GM19351 (cell line): ENCODE data around the gene MAX.
A peak's percentile ranks its signal among the peaks of the same experiment; 100 is the strongest.
"Not testable (repeated sequence)": the region's sequence is repeated elsewhere in the genome, so short reads cannot be mapped to it uniquely, and the experiment has no call there.

Experiments used
- ATAC-seq: cut with Tn5 transposase; IDR thresholded peaks from one replicate; pipeline ENCODE4 v1.9.1; 2021; ENCODE audit warnings: mild to moderate bottlenecking, moderate library complexity; ENCODE audit not compliant: unreplicated experiment

MAX gene

GRCh38 chr14:65106316-65106715 lies 4.0 kb upstream of the MAX start:
- no peak for ATAC-seq

GRCh38 chr14:65104791-65105190 lies 2.5 kb upstream of the MAX start:
- no peak for ATAC-seq

- no peak for ATAC-seq
Measured at GRCh38 chr14:65103150-65103760, 938 bp upstream of the MAX start.

DNA sequence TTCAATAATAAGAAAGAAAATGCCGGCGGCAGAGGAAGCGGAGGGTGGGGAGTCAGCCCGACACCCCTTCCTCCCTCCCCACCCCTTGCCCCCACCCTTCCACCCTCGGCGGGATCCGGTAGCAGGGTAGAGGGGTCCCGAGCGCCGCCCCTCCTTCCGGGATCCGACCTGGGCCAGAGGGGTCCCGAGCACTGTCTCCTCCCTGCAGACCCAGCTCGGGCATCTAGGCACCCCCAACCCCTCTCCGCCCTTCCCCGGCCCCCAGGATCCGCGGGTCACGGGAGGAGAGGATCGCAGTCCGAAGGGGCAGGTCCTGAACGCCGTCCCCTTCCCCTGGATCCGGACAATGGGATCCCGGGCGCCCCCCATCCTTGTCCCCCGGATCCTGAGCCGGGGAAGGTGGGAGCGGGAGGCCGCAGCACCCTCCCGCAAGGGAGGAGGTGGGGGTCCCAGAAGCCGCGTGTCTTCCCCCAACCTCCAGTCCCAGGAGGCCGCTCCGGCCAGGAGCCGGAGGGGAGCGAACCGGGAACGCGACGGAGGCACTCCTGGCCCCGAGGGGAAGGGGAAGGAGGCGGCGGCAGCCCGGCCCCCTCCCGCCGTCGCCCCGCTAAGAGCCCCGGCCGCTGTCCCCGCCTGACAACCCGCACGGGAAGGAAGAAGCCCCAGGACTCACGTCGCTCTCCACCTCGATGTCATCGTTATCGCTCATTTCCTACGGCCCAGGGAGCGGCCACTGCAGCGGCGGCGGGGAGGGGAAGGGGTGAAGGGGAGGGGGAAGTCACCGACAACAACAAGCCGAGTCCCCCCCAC lies 481 bp downstream of the MAX start:
- peak; percentile 22 for ATAC-seq

- no peak for ATAC-seq
Measured at GRCh38 chr14:65100922-65101541, 1.3 kb downstream of the MAX start.

DNA sequence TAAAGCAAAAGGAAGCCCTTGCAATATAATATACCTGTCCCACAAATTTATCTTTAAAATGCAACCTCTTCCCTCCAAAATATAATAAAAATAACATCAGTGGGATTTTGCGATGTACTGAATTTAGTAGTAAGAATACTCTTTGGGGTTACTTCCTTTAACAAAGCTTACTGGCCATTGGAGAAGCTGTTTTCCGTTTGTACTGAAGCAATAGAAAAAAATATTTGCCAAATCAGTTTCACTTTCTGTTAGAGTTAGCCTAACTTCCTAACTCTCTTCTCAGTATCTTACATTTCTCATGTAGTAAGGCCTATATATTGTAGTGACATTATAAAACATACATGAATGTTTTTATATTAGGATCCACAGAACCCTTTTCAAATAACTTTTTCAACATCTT lies 3.7 kb downstream of the MAX start:
- no peak for ATAC-seq

- ATAC-seq = no peak
Measured at GRCh38 chr14:65096323-65097089, 5.8 kb downstream of the MAX start.

- ATAC-seq = no peak
Measured at GRCh38 chr14:65095633-65096205, 6.6 kb downstream of the MAX start.

- ATAC-seq = no peak
Measured at GRCh38 chr14:65092349-65092748, 10.0 kb downstream of the MAX start.

- ATAC-seq = not testable (repeated sequence)
Measured at GRCh38 chr14:65087835-65088234, 14.5 kb downstream of the MAX start.

GRCh38 chr14:65086686-65087085 lies 15.6 kb downstream of the MAX start:
- ATAC-seq = not testable (repeated sequence)

- ATAC-seq = no peak
Measured at GRCh38 chr14:65084554-65085505, 17.5 kb downstream of the MAX start.

- no peak for ATAC-seq
Measured at GRCh38 chr14:65082930-65083329, 19.4 kb downstream of the MAX start.

DNA sequence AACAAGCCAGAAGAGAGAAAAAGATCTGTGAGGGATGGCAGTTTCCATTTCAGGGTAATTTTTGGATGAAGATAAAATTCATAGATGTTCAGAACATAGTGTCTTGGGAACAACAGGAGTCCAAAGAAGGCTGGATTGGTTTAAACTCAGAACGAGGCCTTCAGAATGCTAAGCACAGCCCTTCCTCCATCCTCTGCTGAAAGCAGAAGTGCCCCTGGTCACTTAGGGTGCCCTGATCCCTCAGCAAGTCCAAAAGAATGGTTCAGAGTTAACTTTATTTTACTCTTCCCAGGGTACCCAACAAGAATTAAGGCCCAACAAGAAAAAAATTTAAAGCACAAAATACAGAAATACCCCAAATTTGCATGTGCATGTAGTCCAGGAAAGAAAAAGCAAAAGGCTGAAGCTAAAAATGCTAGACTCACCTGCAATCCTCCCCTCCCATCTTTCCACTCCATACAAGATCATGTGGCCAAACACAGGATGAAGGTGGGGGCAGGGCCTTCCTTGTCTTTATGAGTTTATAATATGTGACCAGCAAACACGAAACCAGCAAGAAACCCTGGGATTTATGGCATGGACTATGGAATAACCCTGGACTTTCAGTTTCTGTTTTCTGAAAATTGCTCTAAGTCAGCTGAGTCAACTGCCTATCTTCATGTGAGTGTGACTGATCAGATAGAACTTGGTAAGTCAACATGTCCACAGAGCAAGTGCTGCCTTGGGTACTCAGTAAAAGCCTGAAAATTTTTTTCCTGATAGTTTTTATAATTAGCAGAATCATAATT lies 21.2 kb downstream of the MAX start:
- no peak for ATAC-seq

GRCh38 chr14:65079768-65080167 lies 22.5 kb downstream of the MAX start:
- no peak for ATAC-seq

GRCh38 chr14:65079201-65079600 lies 23.1 kb downstream of the MAX start:
- ATAC-seq = no peak

GRCh38 chr14:65077318-65077717 lies 25.0 kb downstream of the MAX start:
- ATAC-seq = no peak

- no peak for ATAC-seq
Measured at GRCh38 chr14:65075628-65076325, 26.5 kb downstream of the MAX start.
